Panc1 (cell line): ENCODE data around the gene PTGFRN.

Experiments
- CTCF ChIP-seq: fragments of 450-650 bp; IDR thresholded peaks from 2 replicates; pipeline ENCODE4 v1.5.1; 2017; ENCODE audit warnings: mild to moderate bottlenecking
- POLR2AphosphoS5 ChIP-seq: IDR thresholded peaks from 2 replicates; pipeline ENCODE4 v1.6.1; 2012; ENCODE audit warnings: mild to moderate bottlenecking, low read depth, low read length, moderate library complexity
- REST ChIP-seq, 2 experiments: IDR thresholded peaks; 2 replicates each; pipeline ENCODE4 v1.6.1; 2011 to 2012; ENCODE audit warnings: low read depth in 2 of 2, control low read depth in 1 of 2, low read length in 1 of 2, mild to moderate bottlenecking in 1 of 2, moderate library complexity in 1 of 2; ENCODE audit not compliant: insufficient read depth in 1 of 2
- SIN3A ChIP-seq: IDR thresholded peaks from 2 replicates; pipeline ENCODE4 v1.6.1; 2012; ENCODE audit warnings: low read depth, mild to moderate bottlenecking, low read length, moderate library complexity, borderline replicate concordance; ENCODE audit not compliant: insufficient read depth

- TF ChIP-seq CTCF (no peak), POLR2AphosphoS5 (no peak), REST (IDR thresholded peaks at IDR 0.05; ENCODE audit: insufficient read depth in 1 of 2, low read depth in 2 of 2, low read length in 1 of 2) (no peak), SIN3A (no peak)
Observed at GRCh38 chr1:117008656-117009055, 98.9 kb downstream of the PTGFRN start.
